GM19351 (cell line): ENCODE results near the gene PHLDB1.
"Not testable (repeated sequence)": the region's sequence is repeated elsewhere in the genome, so short reads cannot be mapped to it uniquely, and the experiment has no call there.

Experiments
- ATAC-seq: cut with Tn5 transposase; IDR thresholded peaks from one replicate; pipeline ENCODE4 v1.9.1; 2021; ENCODE audit warnings: mild to moderate bottlenecking, moderate library complexity; ENCODE audit not compliant: unreplicated experiment

PHLDB1 gene

GRCh38 chr11:118658429-118659313 lies 51.3 kb downstream of the PHLDB1 start:
- no peak for ATAC-seq

GRCh38 chr11:118659314-118659952 lies 52.0 kb downstream of the PHLDB1 start:
- peak; percentile 92 for ATAC-seq

GRCh38 chr11:118659953-118660680 lies 52.7 kb downstream of the PHLDB1 start:
- ATAC-seq: no peak

- no peak for ATAC-seq
Measured at GRCh38 chr11:118660681-118661424, 53.4 kb downstream of the PHLDB1 start.

GRCh38 chr11:118661425-118662301 lies 54.2 kb downstream of the PHLDB1 start:
- no peak for ATAC-seq

- no peak for ATAC-seq
Measured at GRCh38 chr11:118662401-118663271, 55.2 kb downstream of the PHLDB1 start.

- no peak for ATAC-seq
Measured at GRCh38 chr11:118663381-118663780, 56.0 kb downstream of the PHLDB1 start.

- ATAC-seq: no peak
Measured at GRCh38 chr11:118663902-118664301, 56.5 kb downstream of the PHLDB1 start.

GRCh38 chr11:118666371-118666770 lies 59.0 kb downstream of the PHLDB1 start:
- no peak for ATAC-seq

- ATAC-seq: no peak
Measured at GRCh38 chr11:118670063-118670462, 62.6 kb downstream of the PHLDB1 start.

GRCh38 chr11:118671254-118671653 lies 63.8 kb downstream of the PHLDB1 start:
- ATAC-seq: no peak

GRCh38 chr11:118672846-118673245 lies 65.4 kb downstream of the PHLDB1 start:
- no peak for ATAC-seq

GRCh38 chr11:118673361-118674081 lies 66.1 kb downstream of the PHLDB1 start:
- ATAC-seq: no peak

GRCh38 chr11:118674082-118674435 lies 66.6 kb downstream of the PHLDB1 start:
- ATAC-seq: no peak

GRCh38 chr11:118677977-118678376 lies 70.6 kb downstream of the PHLDB1 start:
- no peak for ATAC-seq

- not testable (repeated sequence) for ATAC-seq
Measured at GRCh38 chr11:118678908-118679307, 71.5 kb downstream of the PHLDB1 start.

GRCh38 chr11:118679483-118679882 lies 72.1 kb downstream of the PHLDB1 start, which contains the start of gene TREH:
TREH (minus strand) TSS chr11:118679650; CDS start chr11:118679627, 23 bp downstream.
- no peak for ATAC-seq

GRCh38 chr11:118682372-118682771 lies 75.0 kb downstream of the PHLDB1 start:
- ATAC-seq: no peak
